ENCODE measurements around the gene FGF13. TPM values are rescaled to one million over a fixed set of nuclear protein-coding genes. Genes with fewer than 3 reads are reported as not detected.

Gene FGF13
- total RNA-seq: 0.35 and 2.0 TPM in 2 replicates

GRCh38 chrX:138711399-138712347, at the start of gene FGF13:
TSS of gene FGF13 (minus strand) at chrX:138711717. CDS start at chrX:138711003, 714 bp downstream.

All from pericardium fibroblast (primary cell).